Measurements from ENCODE around the gene ELAVL2. TPM values are rescaled to one million over a fixed set of nuclear protein-coding genes. Genes with fewer than 3 reads are reported as not detected.
A peak's percentile ranks its signal among the peaks of the same experiment; 100 is the strongest.

ELAVL2 gene
- total and polyA plus RNA-seq, 9 donors = 2.1 to 5.6 (median 3.6) TPM

DNA sequence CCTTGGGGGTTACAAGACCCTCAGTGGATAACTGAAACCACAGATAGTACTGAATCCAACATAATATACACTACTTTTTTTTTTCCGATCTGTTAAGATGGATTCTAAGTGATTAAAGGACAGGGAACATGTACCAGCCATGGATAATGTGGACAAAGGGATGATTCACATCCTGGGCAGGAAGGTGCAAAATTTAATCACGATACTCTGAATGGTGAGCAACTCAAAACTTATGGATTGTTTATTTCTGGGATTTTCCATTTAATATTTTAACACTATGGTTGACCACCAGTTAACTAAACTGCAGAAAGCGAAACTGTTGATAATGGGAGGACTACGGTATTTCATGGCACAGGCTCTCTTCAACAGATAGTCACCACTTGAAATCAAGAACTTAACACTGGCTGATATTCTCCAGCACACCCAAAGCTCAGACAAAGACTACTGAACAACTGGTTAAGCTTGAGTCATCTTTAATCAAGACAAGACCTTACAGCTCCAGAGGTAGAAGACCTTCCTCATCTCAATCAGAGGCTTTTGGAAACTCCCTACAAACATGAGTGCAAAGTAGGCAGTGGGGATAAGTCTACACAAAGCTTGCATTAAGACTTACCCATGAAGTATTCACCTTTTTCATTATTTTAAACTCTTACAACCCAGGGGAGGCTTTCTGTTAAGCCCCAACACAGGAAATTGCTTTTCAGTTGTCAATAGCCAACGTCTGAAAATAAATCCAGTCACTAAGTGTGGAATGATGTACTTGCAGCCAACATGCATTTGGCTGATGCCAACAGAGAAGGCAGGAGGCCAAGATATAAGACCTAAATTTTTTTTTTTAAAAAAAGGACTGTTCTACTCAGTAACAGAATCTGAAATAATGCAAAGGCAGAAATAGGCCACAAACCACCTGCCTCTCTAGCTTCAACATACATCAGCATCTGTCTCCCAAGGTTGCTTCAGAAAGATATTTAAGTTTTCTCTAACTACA is 78.7 kb downstream of the ELAVL2 start:
- Histone ChIP-seq H3K27ac (ENCODE audit: low read length) (no peak overlapping the region), H3K9me3 (replicated peaks; ENCODE audit: control insufficient read depth, low read depth, low read length) (no peaks in the 10 kb centered on the region), H3K27me3 (ENCODE audit: control insufficient read depth, insufficient read depth, low read length) (no peaks in the 10 kb centered on the region), H3K4me1 (ENCODE audit: control insufficient read depth, insufficient read depth, low read length) (no peaks in the 10 kb centered on the region), H3K36me3 (ENCODE audit: control insufficient read depth, insufficient read depth, low read length) (no peaks in the 10 kb centered on the region), H3K4me3 (ENCODE audit: low read length) (no peak overlapping the region)
- peak; percentile 37 for DNase-seq
- no CpG with 5 or more reads among the region's 5 CpGs for WGBS (ENCODE audit: insufficient coverage)

DNA sequence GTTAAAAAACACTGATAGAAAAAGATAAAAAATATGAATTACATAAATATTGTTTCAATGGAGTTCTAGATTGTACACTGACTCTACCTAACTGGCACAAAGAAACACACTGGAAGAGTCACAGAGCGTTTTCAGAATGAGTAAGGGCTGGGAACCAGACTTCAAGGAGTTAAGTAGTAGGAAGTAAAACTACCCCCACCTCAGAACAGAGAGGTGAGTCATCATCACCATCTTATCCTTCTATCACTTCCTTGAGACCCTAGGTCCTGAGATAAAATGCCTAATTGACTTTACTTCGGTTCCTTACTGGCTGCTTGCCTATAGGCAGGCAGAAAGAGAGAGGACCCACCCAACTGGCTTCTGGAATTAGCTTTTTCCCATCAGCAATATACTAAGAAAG is 79.7 kb downstream of the ELAVL2 start:
- no CpG with 5 or more reads among the region's 2 CpGs for WGBS (ENCODE audit: insufficient coverage)
- H3K9me3 ChIP-seq (replicated peaks; ENCODE audit: control insufficient read depth, low read depth, low read length) = no peaks in the 10 kb centered on the region
- H3K27ac ChIP-seq (ENCODE audit: low read length) = no peak overlapping the region
- no peak overlapping the region for H3K4me3 ChIP-seq (ENCODE audit: low read length)
- H3K27me3 ChIP-seq (ENCODE audit: control insufficient read depth, insufficient read depth, low read length) = no peaks in the 10 kb centered on the region
- H3K36me3 ChIP-seq (ENCODE audit: control insufficient read depth, insufficient read depth, low read length) = no peaks in the 10 kb centered on the region
- no peak for DNase-seq
- no peaks in the 10 kb centered on the region for H3K4me1 ChIP-seq (ENCODE audit: control insufficient read depth, insufficient read depth, low read length)

DNA sequence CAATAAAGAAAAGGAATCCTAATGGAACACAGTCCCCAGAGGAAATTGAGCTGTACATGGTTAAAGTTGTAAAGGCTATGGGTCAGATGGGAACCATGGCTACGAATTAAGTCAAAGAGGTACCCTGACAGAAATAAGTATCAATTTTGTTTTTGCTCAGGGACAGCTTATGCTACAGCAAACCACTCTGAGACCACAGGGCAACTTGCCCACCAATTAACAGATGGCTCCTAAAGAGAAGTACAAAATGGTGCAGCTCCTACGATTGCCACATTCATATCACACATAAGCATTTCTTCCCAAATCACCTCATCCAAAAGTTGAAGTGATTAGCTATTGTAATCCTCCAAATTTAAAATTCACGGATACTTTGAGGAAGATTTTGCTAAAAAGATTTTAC is 83.0 kb downstream of the ELAVL2 start:
- Histone ChIP-seq H3K36me3 (ENCODE audit: control insufficient read depth, insufficient read depth, low read length) (no peaks in the 10 kb centered on the region), H3K27me3 (ENCODE audit: control insufficient read depth, insufficient read depth, low read length) (no peaks in the 10 kb centered on the region), H3K4me3 (ENCODE audit: low read length) (no peak overlapping the region), H3K4me1 (ENCODE audit: control insufficient read depth, insufficient read depth, low read length) (no peaks in the 10 kb centered on the region), H3K9me3 (replicated peaks; ENCODE audit: control insufficient read depth, low read depth, low read length) (no peaks in the 10 kb centered on the region), H3K27ac (ENCODE audit: low read length) (no peak overlapping the region)
- no peak for DNase-seq
- WGBS (ENCODE audit: insufficient coverage) = 80% methylated on average over 1 of the region's 3 CpGs

DNA sequence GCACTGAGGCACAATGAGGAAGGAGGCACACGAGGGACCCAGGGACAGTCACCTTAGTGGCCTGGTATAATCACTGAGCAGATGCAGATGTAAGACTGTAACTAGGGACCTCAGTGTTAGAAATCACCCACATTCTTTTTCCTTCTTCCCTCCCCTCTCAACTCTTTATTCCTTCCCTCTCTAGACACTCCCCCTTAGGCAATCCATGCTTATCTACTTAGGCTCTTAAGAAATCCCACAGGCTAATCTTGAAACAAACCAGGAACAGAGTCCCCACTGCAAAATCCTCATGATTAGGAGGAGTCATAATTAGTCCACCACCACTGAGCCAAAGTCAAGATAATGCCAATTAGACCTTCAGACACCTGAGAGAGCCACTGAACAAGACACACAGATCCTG is 84.7 kb downstream of the ELAVL2 start:
- H3K4me3 ChIP-seq (ENCODE audit: low read length) = no peak overlapping the region
- no peaks in the 10 kb centered on the region for H3K4me1 ChIP-seq (ENCODE audit: control insufficient read depth, insufficient read depth, low read length)
- no peaks in the 10 kb centered on the region for H3K36me3 ChIP-seq (ENCODE audit: control insufficient read depth, insufficient read depth, low read length)
- 40% methylated on average over 1 of the region's 1 CpG for WGBS (ENCODE audit: insufficient coverage)
- no peaks in the 10 kb centered on the region for H3K9me3 ChIP-seq (replicated peaks; ENCODE audit: control insufficient read depth, low read depth, low read length)
- DNase-seq = no peak
- no peaks in the 10 kb centered on the region for H3K27me3 ChIP-seq (ENCODE audit: control insufficient read depth, insufficient read depth, low read length)
- H3K27ac ChIP-seq (ENCODE audit: low read length) = no peak overlapping the region

DNA sequence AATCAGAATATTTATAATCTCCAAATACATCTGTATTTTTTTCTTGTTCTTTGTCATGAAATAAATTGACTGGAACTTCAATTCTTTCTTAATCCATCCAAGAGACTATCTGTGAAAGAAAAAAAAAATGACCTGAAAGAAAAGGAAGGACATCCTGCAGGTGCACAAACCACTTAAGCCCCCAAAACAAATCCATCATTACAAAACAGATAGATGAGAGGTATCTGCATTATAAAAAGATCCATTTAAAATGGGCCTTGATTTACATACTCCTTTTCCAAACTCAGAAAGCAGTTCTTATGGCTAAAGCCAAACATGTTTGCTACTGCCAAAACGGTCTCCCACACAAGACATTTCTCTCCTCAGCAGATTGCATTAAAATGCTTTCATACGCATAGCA is 85.5 kb downstream of the ELAVL2 start:
- Histone ChIP-seq H3K27me3 (ENCODE audit: control insufficient read depth, insufficient read depth, low read length) (no peaks in the 10 kb centered on the region), H3K4me3 (ENCODE audit: low read length) (no peak overlapping the region), H3K36me3 (ENCODE audit: control insufficient read depth, insufficient read depth, low read length) (no peaks in the 10 kb centered on the region), H3K9me3 (replicated peaks; ENCODE audit: control insufficient read depth, low read depth, low read length) (no peaks in the 10 kb centered on the region), H3K4me1 (ENCODE audit: control insufficient read depth, insufficient read depth, low read length) (no peaks in the 10 kb centered on the region), H3K27ac (ENCODE audit: low read length) (no peak overlapping the region)
- no peak for DNase-seq
- 33% methylated on average over 1 of the region's 2 CpGs for WGBS (ENCODE audit: insufficient coverage)

DNA sequence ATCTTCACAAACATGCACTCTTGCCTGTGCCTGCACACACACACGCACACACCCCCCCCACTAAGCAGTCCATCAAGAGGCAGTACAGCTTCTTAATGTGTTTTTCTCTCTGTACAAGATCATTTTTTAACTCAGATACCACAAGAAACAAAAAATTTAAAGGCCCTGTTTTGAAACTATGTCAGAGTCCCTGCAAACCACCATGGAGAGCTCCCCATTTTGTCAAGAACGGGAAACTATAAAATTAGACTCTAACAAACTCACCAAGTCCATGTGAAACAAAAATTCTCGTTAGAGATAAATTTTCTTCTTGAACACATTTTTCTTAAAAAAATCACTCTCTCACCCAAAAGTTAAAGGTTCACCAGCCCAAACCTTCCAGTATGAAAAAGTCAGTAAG is 86.3 kb downstream of the ELAVL2 start:
- Histone ChIP-seq H3K36me3 (ENCODE audit: control insufficient read depth, insufficient read depth, low read length) (no peaks in the 10 kb centered on the region), H3K27me3 (ENCODE audit: control insufficient read depth, insufficient read depth, low read length) (no peaks in the 10 kb centered on the region), H3K9me3 (replicated peaks; ENCODE audit: control insufficient read depth, low read depth, low read length) (no peaks in the 10 kb centered on the region), H3K27ac (ENCODE audit: low read length) (no peak overlapping the region), H3K4me1 (ENCODE audit: control insufficient read depth, insufficient read depth, low read length) (no peaks in the 10 kb centered on the region), H3K4me3 (ENCODE audit: low read length) (no peak overlapping the region)
- no peak for DNase-seq
- WGBS (ENCODE audit: insufficient coverage) = 57% methylated on average over 1 of the region's 3 CpGs

DNA sequence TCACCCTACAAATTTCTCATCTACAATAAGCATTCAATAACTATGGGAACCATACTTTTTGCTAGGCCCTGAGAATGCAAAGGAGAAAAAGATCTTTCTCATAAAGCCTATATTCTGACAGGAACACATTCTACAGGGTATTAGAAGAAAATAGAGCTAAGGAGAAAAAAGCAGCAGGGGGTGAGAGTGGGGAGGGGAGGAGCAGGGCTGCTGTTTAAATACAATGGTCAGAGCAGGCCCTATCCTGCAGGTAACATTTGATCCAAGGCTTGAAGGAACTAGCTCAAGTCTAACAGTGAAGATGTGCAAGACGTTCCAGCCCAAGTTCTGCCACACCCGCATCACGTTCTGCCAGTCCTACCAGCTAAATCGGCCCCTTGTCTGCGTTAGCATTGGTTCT is 89.7 kb downstream of the ELAVL2 start:
- 91% methylated on average over 5 of the region's 5 CpGs for WGBS (ENCODE audit: insufficient coverage)
- no peaks in the 10 kb centered on the region for H3K36me3 ChIP-seq (ENCODE audit: control insufficient read depth, insufficient read depth, low read length)
- no peaks in the 10 kb centered on the region for H3K4me1 ChIP-seq (ENCODE audit: control insufficient read depth, insufficient read depth, low read length)
- H3K9me3 ChIP-seq (replicated peaks; ENCODE audit: control insufficient read depth, low read depth, low read length) = no peaks in the 10 kb centered on the region
- no peak overlapping the region for H3K27ac ChIP-seq (ENCODE audit: low read length)
- DNase-seq = no peak
- no peaks in the 10 kb centered on the region for H3K27me3 ChIP-seq (ENCODE audit: control insufficient read depth, insufficient read depth, low read length)
- H3K4me3 ChIP-seq (ENCODE audit: low read length) = no peak overlapping the region

DNA sequence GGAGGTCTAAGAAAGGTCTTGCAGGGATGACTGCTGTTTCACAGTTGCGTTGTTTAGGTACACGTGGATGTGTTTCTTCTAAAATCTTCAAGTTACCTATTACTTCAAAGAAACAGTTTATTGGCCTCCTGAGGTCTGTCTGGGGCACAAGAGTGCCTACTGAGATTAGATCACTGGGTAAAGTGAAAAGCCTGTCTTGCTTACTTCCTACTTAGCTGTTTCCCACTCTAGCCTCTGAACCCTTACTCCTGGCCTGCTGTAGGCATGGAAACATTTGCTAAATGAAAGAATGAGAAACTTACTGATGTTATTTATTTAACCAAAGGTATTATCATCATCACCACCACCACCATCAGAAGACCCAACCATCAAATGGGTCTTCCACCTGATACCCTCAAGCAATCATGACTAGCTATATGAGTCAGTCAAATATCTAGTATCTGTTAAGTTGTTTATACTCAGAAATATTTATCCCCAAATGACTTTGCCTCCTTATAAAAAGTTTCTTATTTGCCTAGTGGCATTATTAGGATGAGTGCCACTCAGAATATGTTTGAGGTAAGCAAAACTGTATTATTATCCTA is 92.5 kb downstream of the ELAVL2 start:
- H3K4me1 ChIP-seq (ENCODE audit: control insufficient read depth, insufficient read depth, low read length) = no peaks in the 10 kb centered on the region
- no peaks in the 10 kb centered on the region for H3K27me3 ChIP-seq (ENCODE audit: control insufficient read depth, insufficient read depth, low read length)
- H3K9me3 ChIP-seq (replicated peaks; ENCODE audit: control insufficient read depth, low read depth, low read length) = no peaks in the 10 kb centered on the region
- H3K36me3 ChIP-seq (ENCODE audit: control insufficient read depth, insufficient read depth, low read length) = no peaks in the 10 kb centered on the region
- no peak for DNase-seq
- no CpG with 5 or more reads among the region's 2 CpGs for WGBS (ENCODE audit: insufficient coverage)
- no peak overlapping the region for H3K4me3 ChIP-seq (ENCODE audit: low read length)
- H3K27ac ChIP-seq (ENCODE audit: low read length) = no peak overlapping the region

DNA sequence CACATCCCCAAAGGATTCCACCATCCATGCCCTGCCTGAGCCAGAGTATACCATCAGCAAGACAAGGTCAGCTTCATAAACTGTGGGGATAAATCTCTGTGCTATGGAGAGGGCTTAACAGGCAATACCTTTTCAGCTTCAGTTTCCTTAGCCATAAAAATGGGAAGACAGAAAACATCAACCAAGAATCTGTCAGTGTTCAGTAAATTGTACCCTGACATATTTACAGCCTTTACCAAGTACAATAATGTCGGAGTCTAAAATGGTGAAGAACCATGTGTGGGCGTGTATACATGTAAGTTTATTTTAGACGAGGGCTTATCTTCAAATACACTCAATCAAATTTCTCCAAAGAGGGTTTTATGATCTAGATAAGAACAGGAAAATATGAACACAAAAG is 94.7 kb downstream of the ELAVL2 start:
- no peak for DNase-seq
- Histone ChIP-seq H3K27me3 (ENCODE audit: control insufficient read depth, insufficient read depth, low read length) (no peaks in the 10 kb centered on the region), H3K36me3 (ENCODE audit: control insufficient read depth, insufficient read depth, low read length) (no peaks in the 10 kb centered on the region), H3K9me3 (replicated peaks; ENCODE audit: control insufficient read depth, low read depth, low read length) (no peaks in the 10 kb centered on the region), H3K27ac (ENCODE audit: low read length) (no peak overlapping the region), H3K4me1 (ENCODE audit: control insufficient read depth, insufficient read depth, low read length) (no peaks in the 10 kb centered on the region), H3K4me3 (ENCODE audit: low read length) (no peak overlapping the region)
- no CpG with 5 or more reads among the region's 3 CpGs for WGBS (ENCODE audit: insufficient coverage)

DNA sequence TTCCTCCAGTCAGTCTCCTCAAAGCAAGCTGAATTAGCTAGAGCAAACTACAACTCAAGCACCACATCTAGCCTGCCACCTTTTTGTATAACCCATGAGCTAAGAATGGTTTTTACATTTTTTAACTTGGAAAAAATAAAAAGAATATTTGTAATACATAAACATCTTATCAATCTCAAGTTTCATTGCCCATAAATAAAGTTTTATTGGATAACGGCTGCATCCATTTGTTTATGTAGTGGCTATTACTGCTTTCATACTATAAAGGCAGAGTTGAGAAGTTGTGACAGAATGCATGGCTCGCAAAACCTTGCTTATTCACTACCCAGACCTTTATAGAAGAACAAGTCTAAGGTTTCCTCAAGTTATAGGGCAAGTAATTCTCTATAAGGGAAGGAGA is 95.7 kb downstream of the ELAVL2 start:
- no peak overlapping the region for H3K4me3 ChIP-seq (ENCODE audit: low read length)
- H3K27me3 ChIP-seq (ENCODE audit: control insufficient read depth, insufficient read depth, low read length) = no peaks in the 10 kb centered on the region
- no peak for DNase-seq
- H3K9me3 ChIP-seq (replicated peaks; ENCODE audit: control insufficient read depth, low read depth, low read length) = no peaks in the 10 kb centered on the region
- H3K36me3 ChIP-seq (ENCODE audit: control insufficient read depth, insufficient read depth, low read length) = no peaks in the 10 kb centered on the region
- no peaks in the 10 kb centered on the region for H3K4me1 ChIP-seq (ENCODE audit: control insufficient read depth, insufficient read depth, low read length)
- no CpG with 5 or more reads among the region's 2 CpGs for WGBS (ENCODE audit: insufficient coverage)
- H3K27ac ChIP-seq (ENCODE audit: low read length) = no peak overlapping the region

Data from muscle of leg (tissue), 11 donors.